Neural crest cell (in vitro differentiated cells): ENCODE data around the gene ADAMTS2. TPM values are rescaled to one million over a fixed set of nuclear protein-coding genes. Genes with fewer than 3 reads are reported as not detected.

Experiments
- DNase-seq: peaks from one replicate; pipeline ENCODE4 v3.0.0; 2021; ENCODE audit warnings: low read depth, mixed read lengths, low spot score
- H3K27ac Mint-ChIP-seq: one replicate; pipeline ENCODE4 v1.8.0; 2021; ENCODE audit warnings: mild to moderate bottlenecking, mixed read lengths; ENCODE audit not compliant: unreplicated experiment
- H3K27me3 Mint-ChIP-seq: 2 replicates; pipeline ENCODE4 v1.8.0; 2021; ENCODE audit warnings: low read depth, mild to moderate bottlenecking, mixed read lengths
- H3K36me3 Mint-ChIP-seq: 2 replicates; pipeline ENCODE4 v1.8.0; 2021; ENCODE audit warnings: low read depth, mild to moderate bottlenecking, mixed read lengths
- H3K4me1 Mint-ChIP-seq: 2 replicates; pipeline ENCODE4 v1.8.0; 2021; ENCODE audit warnings: mixed read lengths
- H3K4me3 Mint-ChIP-seq: one replicate; pipeline ENCODE4 v1.8.0; 2021; ENCODE audit warnings: mild to moderate bottlenecking, mixed read lengths
- H3K9me3 Mint-ChIP-seq: 2 replicates; pipeline ENCODE4 v1.8.0; 2021; ENCODE audit warnings: mixed read lengths
- total RNA-seq: library from RNA; stranded (reverse); gene quantifications from 2 replicates; pipeline ENCODE4 v1.2.1, GENCODE V29; 2021
- TF ChIP-seq, protein P1 (sequence below): fragments of 200-600 bp; sonication (generic); conservative IDR thresholded peaks from 2 replicates; pipeline ENCODE4 v1.5.0; 2021; ENCODE audit warnings: antibody characterized with exemption, mild to moderate bottlenecking

Gene ADAMTS2
- total RNA-seq, 1 donor from 2014 or later: 1.5 TPM

GRCh38 chr5:179211631-179212030 is 133.6 kb downstream of the ADAMTS2 start:
- Mint-ChIP-seq H3K27ac (no peak overlapping the region), H3K4me3 (no peak overlapping the region), H3K4me1 (peaks cover 7% of the 10 kb centered on the region), H3K27me3 (no peaks in the 10 kb centered on the region), H3K9me3 (no peaks in the 10 kb centered on the region), H3K36me3 (peaks cover 3% of the 10 kb centered on the region)
- TF ChIP-seq, protein P1, sequence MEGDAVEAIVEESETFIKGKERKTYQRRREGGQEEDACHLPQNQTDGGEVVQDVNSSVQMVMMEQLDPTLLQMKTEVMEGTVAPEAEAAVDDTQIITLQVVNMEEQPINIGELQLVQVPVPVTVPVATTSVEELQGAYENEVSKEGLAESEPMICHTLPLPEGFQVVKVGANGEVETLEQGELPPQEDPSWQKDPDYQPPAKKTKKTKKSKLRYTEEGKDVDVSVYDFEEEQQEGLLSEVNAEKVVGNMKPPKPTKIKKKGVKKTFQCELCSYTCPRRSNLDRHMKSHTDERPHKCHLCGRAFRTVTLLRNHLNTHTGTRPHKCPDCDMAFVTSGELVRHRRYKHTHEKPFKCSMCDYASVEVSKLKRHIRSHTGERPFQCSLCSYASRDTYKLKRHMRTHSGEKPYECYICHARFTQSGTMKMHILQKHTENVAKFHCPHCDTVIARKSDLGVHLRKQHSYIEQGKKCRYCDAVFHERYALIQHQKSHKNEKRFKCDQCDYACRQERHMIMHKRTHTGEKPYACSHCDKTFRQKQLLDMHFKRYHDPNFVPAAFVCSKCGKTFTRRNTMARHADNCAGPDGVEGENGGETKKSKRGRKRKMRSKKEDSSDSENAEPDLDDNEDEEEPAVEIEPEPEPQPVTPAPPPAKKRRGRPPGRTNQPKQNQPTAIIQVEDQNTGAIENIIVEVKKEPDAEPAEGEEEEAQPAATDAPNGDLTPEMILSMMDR: no peak
- DNase-seq: no peak

DNA sequence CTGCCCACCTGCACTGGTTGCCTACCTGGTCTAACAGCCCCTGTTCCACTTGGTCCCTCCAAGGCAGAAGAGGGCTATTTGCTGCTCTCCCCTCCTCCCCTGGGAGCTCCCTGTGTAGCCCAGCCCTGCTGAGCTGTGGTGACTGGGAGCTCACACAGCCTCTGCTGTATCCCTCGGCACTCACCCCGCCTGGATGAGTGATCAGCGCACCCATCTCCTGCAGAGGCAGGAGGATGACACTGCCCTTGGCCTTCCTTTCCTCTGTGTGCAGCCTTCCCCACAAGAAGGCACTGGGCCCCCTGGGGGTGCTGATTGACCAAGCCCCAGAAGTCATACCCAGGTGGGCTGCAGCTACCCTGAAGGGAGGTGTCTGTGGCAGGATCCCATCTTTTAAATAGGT is 134.2 kb downstream of the ADAMTS2 start:
- Mint-ChIP-seq H3K4me1 (peaks cover 7% of the 10 kb centered on the region), H3K9me3 (no peaks in the 10 kb centered on the region), H3K36me3 (peaks cover 3% of the 10 kb centered on the region), H3K4me3 (no peak overlapping the region), H3K27ac (peak overlapping the region; percentile 19), H3K27me3 (no peaks in the 10 kb centered on the region)
- TF ChIP-seq, protein P1: no peak
- no peak for DNase-seq

DNA sequence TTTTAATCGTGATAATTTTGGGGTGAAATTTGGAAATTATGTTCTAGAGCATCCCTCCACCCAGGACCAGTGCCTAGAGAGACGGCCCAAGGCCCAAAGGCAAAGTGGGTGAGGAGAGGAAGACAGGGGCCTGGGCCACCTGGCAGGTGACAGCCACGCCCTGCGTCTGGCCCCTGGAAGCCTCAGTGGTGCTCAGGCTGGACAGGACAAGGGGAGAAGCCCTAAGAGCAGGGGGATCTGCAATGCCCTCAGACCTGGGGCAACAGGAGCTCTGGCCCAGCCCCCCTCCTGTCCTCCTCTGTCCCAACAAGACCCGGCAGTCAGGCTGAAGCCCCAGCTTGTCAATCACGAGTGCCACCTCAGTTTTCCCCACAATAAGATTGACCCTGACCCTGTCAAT is 134.8 kb downstream of the ADAMTS2 start:
- Mint-ChIP-seq H3K36me3 (no peaks in the 10 kb centered on the region), H3K9me3 (no peaks in the 10 kb centered on the region), H3K4me1 (peaks cover 1% of the 10 kb centered on the region), H3K27ac (no peak overlapping the region), H3K27me3 (no peaks in the 10 kb centered on the region), H3K4me3 (no peak overlapping the region)
- DNase-seq: no peak
- TF ChIP-seq, protein P1: no peak

DNA sequence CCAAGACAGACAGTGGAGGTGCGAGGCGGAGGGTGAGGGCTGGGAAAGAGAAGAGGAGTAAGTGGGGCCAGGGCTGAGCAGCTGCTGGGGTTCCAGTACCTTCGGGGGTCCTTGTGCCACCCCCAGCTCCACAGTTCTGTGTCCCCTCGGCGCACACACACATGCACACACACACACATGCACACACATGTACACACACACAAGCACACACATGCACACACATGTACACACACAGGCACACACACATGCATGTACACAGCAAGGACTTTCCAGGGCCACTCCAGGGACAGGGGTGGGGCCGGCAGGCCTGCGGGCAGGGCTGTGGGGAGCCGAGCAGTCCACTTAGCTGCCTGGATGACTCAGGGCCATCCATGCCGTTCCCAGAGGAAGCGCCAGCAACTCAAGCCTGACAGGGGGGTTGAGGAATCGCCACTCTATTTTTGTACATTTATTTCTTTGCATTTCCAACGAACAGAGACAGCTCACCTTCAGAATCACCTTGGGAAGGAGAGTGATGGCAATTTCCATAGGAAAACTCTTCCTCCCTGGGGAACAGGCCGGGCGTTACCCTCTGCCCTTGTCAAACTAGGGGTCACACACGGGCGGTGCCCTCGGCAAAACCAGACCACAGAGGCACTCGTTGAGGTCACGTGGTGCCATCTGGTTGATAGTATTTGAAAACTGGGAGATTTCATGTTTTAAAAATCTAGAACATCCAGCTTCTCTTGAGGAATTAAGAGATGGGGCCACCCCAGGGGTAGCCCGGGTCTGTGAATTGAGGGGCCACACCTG is 135.7 kb downstream of the ADAMTS2 start:
- no peaks in the 10 kb centered on the region for H3K36me3 Mint-ChIP-seq
- TF ChIP-seq, protein P1: no peak
- H3K27ac Mint-ChIP-seq: no peak overlapping the region
- H3K4me1 Mint-ChIP-seq: no peaks in the 10 kb centered on the region
- H3K27me3 Mint-ChIP-seq: no peaks in the 10 kb centered on the region
- DNase-seq: no peak
- no peaks in the 10 kb centered on the region for H3K9me3 Mint-ChIP-seq
- no peak overlapping the region for H3K4me3 Mint-ChIP-seq

GRCh38 chr5:179208706-179209358 is 136.4 kb downstream of the ADAMTS2 start:
- Mint-ChIP-seq H3K4me1 (peaks cover 3% of the 10 kb centered on the region), H3K36me3 (no peaks in the 10 kb centered on the region), H3K4me3 (no peak overlapping the region), H3K27me3 (no peaks in the 10 kb centered on the region), H3K9me3 (no peaks in the 10 kb centered on the region), H3K27ac (no peak overlapping the region)
- TF ChIP-seq, protein P1: no peak
- no peak for DNase-seq
